A673 (cell line): ENCODE measurements around the gene CDC73. TPM values are rescaled to one million over a fixed set of nuclear protein-coding genes. Genes with fewer than 3 reads are reported as not detected.

Experiments used
- BruUV-seq: library from RNA; stranded (reverse); fragments of 400-500 nt; replicated peaks from 2 replicates; lab custom pipeline; 2021; lab: Mats Ljungman, UMichigan
- CTCF ChIA-PET: fragments of 300-600 bp; sonication (Branson Sonifier 250); formaldehyde crosslinking; loops from one replicate; lab custom pipeline; 2022; ENCODE audit warnings: antibody characterized with exemption; lab: Charles Lee
- POLR2A ChIA-PET: fragments of 300-600 bp; sonication (Branson Sonifier 250); formaldehyde crosslinking; loops from one replicate; lab custom pipeline; 2022; ENCODE audit warnings: antibody characterized with exemption; ENCODE audit not compliant: low non-redundant PET; lab: Charles Lee
- DNase-seq: peaks from one replicate; pipeline ENCODE4 v3.0.0-alpha.2; 2015; ENCODE audit warnings: low spot score
- H3K27ac ChIP-seq: fragments of 200-600 bp; sonication (generic); 2 replicates; pipeline ENCODE4 v1.5.1; 2016; ENCODE audit warnings: mixed run types, low read depth, mild to moderate bottlenecking, mixed read lengths, antibody characterized with exemption, low read length; ENCODE audit not compliant: poor library complexity, severe bottlenecking
- H3K27me3 ChIP-seq: fragments of 200-600 bp; sonication (generic); replicated peaks from 2 replicates; pipeline ENCODE4 v1.6.1; 2017; ENCODE audit warnings: mixed run types, low read depth, mild to moderate bottlenecking, mixed read lengths, antibody characterized with exemption, low read length; ENCODE audit not compliant: insufficient read depth, poor library complexity
- H3K36me3 ChIP-seq: fragments of 200-600 bp; sonication (generic); 2 replicates; pipeline ENCODE4 v1.6.1; 2016; ENCODE audit warnings: mixed run types, mild to moderate bottlenecking, mixed read lengths, antibody characterized with exemption, low read length; ENCODE audit not compliant: insufficient read depth, poor library complexity, severe bottlenecking
- H3K4me1 ChIP-seq: fragments of 200-600 bp; sonication (generic); 2 replicates; pipeline ENCODE4 v1.6.1; 2017; ENCODE audit warnings: mixed run types, mild to moderate bottlenecking, mixed read lengths, antibody characterized with exemption, low read length; ENCODE audit not compliant: insufficient read depth, poor library complexity, severe bottlenecking
- H3K4me3 ChIP-seq: fragments of 200-600 bp; sonication (generic); 2 replicates; pipeline ENCODE4 v1.5.1; 2016; ENCODE audit warnings: low read depth, mixed run types, mild to moderate bottlenecking, mixed read lengths, low read length; ENCODE audit not compliant: poor library complexity, severe bottlenecking
- H3K9me3 ChIP-seq: fragments of 200-600 bp; sonication (generic); 2 replicates; pipeline ENCODE4 v1.6.1; 2016; ENCODE audit warnings: mixed run types, low read depth, mild to moderate bottlenecking, mixed read lengths, antibody characterized with exemption, low read length; ENCODE audit not compliant: poor library complexity, severe bottlenecking
- CTCF ChIP-seq: fragments of 300-800, 200-600 bp; sonication (generic); conservative IDR thresholded peaks from 2 replicates; pipeline ENCODE4 v1.5.1; 2017; ENCODE audit warnings: low read depth, mild to moderate bottlenecking, antibody characterized with exemption, low read length, moderate library complexity, mixed read lengths
- EZH2 ChIP-seq: fragments of 200-600 bp; sonication (generic); IDR thresholded peaks from 2 replicates; pipeline ENCODE4 v1.6.1; 2017; ENCODE audit warnings: borderline replicate concordance, low read depth, mild to moderate bottlenecking, mixed read lengths, antibody characterized with exemption, low read length; ENCODE audit not compliant: poor library complexity, severe bottlenecking
- intact Hi-C: fragments of 100-400 bp; cut with micrococcal nuclease; formaldehyde crosslinking; loops from one replicate; pipeline ENCODE4 v1.10.0; 2022; ENCODE audit not compliant: unreplicated experiment
- total RNA-seq: library from RNA; stranded (reverse); gene quantifications from 2 replicates; pipeline ENCODE4 v1.2.3, GENCODE V29; 2021

CDC73 gene
- total RNA-seq, 1 experiment from 2014 or later: 71.0 TPM

- no peak for DNase-seq
- ChIA-PET POLR2A (interaction anchor here (0.5 kb wide), 1 partner anchor 436 kb away, joined by 3 read pairs; no protein-coding TSS in a partner anchor), CTCF (no interaction called here)
- H3K9me3 ChIP-seq: no peaks in the 10 kb centered on the region
- H3K4me3 ChIP-seq: no peak overlapping the region
- no peak for TF ChIP-seq CTCF
- no peak for TF ChIP-seq EZH2
- H3K36me3 ChIP-seq: no peaks in the 10 kb centered on the region
- intact Hi-C loops: no loop called here
- no peak overlapping the region for H3K27ac ChIP-seq
- BruUV-seq: no TSS peak
- no peaks in the 10 kb centered on the region for H3K27me3 ChIP-seq
- H3K4me1 ChIP-seq: peaks cover 5% of the 10 kb centered on the region
Measured at GRCh38 chr1:193199940-193200339, 78.1 kb downstream of the CDC73 start.

- BruUV-seq: no TSS peak
Measured at GRCh38 chr1:193201021-193201420, 79.2 kb downstream of the CDC73 start.

GRCh38 chr1:193210996-193211395 is 89.2 kb downstream of the CDC73 start:
- no peak overlapping the region for H3K4me3 ChIP-seq
- no peak overlapping the region for H3K27ac ChIP-seq
- H3K4me1 ChIP-seq: no peaks in the 10 kb centered on the region
- BruUV-seq: no TSS peak
- H3K9me3 ChIP-seq: peaks cover 12% of the 10 kb centered on the region
- TF ChIP-seq EZH2 (no peak), CTCF (no peak)
- ChIA-PET POLR2A (no interaction called here), CTCF (no interaction called here)
- no peak for DNase-seq
- no peaks in the 10 kb centered on the region for H3K27me3 ChIP-seq
- intact Hi-C loops: no loop called here
- H3K36me3 ChIP-seq: peaks cover 35% of the 10 kb centered on the region

More at GRCh38 chr1:193201021-193201420, 79.2 kb downstream of the CDC73 start:
- TF ChIP-seq CTCF (no peak), EZH2 (no peak)
- H3K4me1 ChIP-seq: peaks cover 5% of the 10 kb centered on the region
- peaks cover 1% of the 10 kb centered on the region for H3K36me3 ChIP-seq
- POLR2A ChIA-PET: no interaction called here
- no peaks in the 10 kb centered on the region for H3K9me3 ChIP-seq
- no peaks in the 10 kb centered on the region for H3K27me3 ChIP-seq
- DNase-seq: no peak
- H3K27ac ChIP-seq: no peak overlapping the region
- no peak overlapping the region for H3K4me3 ChIP-seq
- intact Hi-C loops: no loop called here
- CTCF ChIA-PET: no interaction called here
